Superior temporal gyrus (tissue), 1 donor: ENCODE results near the gene RABEP2.
"Not testable (repeated sequence)": the region's sequence is repeated elsewhere in the genome, so short reads cannot be mapped to it uniquely, and the experiment has no call there.

Source experiments
- DNase-seq: peaks from one replicate; pipeline ENCODE4 v3.0.0-alpha.2; 2016; ENCODE audit errors: extremely low spot score

The RABEP2 gene

DNA sequence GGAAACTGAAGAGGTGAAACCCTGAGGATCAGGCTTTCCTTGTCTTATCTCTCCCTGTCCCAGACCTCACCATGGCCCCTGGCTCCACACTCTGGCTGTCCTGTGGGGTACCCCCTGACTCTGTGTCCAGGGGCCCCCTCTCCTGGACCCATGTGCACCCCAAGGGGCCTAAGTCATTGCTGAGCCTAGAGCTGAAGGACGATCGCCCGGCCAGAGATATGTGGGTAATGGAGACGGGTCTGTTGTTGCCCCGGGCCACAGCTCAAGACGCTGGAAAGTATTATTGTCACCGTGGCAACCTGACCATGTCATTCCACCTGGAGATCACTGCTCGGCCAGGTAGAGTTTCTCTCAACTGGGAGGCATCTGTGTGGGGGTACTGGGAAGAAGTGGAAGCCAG lies 8.1 kb upstream of the RABEP2 start:
- no peak for DNase-seq

DNA sequence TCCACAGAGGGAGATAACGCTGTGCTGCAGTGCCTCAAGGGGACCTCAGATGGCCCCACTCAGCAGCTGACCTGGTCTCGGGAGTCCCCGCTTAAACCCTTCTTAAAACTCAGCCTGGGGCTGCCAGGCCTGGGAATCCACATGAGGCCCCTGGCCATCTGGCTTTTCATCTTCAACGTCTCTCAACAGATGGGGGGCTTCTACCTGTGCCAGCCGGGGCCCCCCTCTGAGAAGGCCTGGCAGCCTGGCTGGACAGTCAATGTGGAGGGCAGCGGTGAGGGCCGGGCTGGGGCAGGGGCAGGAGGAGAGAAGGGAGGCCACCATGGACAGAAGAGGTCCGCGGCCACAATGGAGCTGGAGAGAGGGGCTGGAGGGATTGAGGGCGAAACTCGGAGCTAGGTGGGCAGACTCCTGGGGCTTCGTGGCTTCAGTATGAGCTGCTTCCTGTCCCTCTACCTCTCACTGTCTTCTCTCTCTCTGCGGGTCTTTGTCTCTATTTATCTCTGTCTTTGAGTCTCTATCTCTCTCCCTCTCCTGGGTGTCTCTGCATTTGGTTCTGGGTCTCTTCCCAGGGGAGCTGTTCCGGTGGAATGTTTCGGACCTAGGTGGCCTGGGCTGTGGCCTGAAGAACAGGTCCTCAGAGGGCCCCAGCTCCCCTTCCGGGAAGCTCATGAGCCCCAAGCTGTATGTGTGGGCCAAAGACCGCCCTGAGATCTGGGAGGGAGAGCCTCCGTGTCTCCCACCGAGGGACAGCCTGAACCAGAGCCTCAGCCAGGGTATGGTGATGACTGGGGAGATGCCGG lies 7.5 kb upstream of the RABEP2 start:
- DNase-seq: no peak

GRCh38 chr16:28931801-28932225 lies 6.8 kb upstream of the RABEP2 start, which contains the start of gene CD19:
Gene CD19 (plus strand): TSS chr16:28931971. CDS start chr16:28932001, 30 bp downstream.
- DNase-seq: no peak

- no peak for DNase-seq
Observed at GRCh38 chr16:28930652-28931051, 5.6 kb upstream of the RABEP2 start.

- no peak for DNase-seq
Observed at GRCh38 chr16:28930203-28930602, 5.2 kb upstream of the RABEP2 start.

- DNase-seq: no peak
Observed at GRCh38 chr16:28927815-28928214, 2.8 kb upstream of the RABEP2 start.

DNA sequence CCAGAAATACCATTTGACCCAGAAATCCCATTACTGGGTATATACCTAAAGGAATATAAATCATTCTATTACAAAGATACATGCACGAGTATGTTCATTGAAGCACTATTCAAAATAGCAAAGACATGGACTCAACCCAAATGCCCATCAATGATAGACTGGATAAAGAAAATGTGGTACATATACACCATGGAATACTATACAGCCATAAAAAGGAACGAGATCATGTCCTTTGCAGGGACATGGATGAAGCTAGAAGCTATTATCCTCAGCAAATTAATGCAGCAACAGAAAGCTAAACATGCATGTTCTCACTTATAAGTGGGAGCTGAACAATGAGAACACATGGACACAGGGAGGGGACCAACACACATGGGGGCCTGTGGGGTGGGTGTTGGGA lies 1.2 kb upstream of the RABEP2 start:
- not testable (repeated sequence) for DNase-seq

GRCh38 chr16:28925386-28926228 lies 569 bp upstream of the RABEP2 start:
- peak; percentile 39 for DNase-seq

GRCh38 chr16:28924399-28924761 lies 658 bp downstream of the RABEP2 start:
- DNase-seq: no peak

DNA sequence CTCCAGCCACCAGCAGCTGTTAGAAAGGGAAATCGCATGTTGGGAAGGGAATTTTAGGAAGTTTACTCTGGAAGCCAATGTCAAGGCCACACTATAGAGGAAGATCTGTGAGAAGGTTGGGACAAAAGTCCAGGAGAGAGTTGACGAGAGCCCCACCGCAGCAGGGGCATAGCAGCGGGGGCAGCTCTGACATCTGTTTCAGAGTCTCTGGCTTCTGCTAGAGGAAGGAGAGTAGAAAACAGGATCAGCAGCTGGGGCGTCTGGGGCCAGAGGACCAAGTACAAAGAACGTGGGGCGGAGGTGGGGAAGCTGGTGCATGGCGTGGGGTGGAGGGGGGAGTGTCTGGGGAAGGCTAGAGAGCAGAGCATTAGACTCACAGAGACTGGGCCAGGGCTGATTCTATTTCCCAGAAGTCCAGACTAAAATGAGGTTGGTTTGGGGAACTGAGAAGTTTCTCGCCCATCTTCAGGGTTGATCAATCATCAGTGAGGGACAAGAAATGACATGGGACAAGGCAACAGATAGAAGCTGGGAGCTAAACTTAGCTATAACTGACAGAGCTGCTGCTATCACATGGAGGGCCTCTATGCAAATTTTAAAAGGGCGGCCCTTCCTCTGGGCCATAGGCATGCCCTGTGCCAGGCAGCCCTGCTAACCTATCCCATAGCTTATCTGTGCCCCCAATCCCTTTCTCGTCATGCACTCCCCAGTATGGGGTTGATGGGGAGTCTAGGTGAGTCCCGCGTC lies 1.2 kb downstream of the RABEP2 start:
- DNase-seq: no peak

DNA sequence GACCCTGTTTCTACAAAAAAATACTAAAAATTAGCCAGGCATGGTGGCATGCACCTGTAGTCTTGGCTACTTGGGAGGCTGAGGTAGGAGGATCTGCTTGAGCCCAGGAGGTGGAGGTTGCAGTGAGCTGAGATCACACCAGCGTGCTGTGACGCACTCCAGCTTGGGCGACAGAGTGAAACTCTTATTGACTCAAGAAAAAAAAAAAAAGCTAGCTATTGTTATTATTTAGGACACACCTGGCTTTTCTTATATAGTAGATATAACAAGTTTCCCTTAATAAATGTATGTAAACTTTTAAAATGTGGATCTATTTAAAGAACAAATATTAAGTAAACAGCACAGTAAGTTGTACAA lies 1.8 kb downstream of the RABEP2 start:
- no peak for DNase-seq

DNA sequence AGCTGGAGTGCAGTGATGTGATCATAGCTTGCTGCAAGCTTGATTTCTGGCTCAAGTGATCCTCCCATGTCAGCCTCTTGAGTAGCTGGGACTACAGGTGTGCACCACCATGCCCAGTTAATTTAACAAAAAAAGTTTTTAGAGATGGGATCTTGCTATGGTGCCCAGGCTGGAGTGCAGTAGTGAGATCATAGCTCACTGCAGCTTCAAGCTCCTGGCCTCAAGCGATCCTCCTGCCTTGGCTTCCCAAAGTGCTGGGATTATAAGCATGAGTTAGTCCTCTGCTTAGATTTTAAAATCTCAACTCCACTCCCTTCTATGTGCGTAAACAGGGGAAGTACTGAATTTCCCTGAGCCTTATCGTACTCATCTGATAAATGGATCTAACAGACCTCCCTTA lies 6.3 kb downstream of the RABEP2 start:
- no peak for DNase-seq

GRCh38 chr16:28917095-28917494 lies 7.9 kb downstream of the RABEP2 start:
- no peak for DNase-seq

GRCh38 chr16:28915181-28915580 lies 9.9 kb downstream of the RABEP2 start:
- no peak for DNase-seq

DNA sequence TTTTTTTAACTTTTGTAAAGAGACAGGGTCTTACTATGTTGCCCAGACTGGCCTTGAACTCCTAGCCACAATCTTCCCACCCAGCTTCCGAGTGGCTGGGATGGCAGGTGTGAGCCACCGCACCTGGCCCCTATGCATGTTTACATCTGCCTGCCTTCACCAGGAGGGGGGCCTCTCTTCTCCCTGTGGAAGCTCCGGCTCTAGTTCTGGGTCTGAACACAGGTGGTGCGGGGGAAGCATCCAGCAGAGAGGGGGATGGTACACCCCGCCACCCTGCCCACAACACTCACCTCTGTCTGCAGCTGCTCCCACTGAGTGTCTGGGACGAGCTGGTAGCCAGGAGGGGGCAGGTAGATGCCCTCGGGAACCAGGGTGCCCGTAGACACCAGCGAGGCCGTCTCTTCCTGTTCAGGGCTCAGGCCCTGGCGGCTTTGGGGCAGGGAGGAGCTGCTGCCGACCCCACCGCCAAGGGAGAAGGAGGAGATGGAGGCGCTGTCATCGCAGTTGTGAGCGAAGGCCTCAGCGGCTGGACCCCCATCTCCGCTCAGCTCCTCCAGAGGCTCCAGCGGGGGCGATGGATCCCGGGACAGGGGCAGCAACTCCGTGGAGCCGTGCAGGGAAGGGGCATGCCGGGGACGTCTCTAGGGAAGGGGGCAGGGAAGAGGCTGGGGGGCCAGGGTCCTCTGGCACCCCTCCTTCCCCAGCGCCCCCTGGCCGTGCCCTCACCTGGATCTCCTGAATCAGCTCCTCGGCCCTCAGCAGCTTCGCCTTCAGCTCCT lies 10.9 kb downstream of the RABEP2 start:
- no peak for DNase-seq

DNA sequence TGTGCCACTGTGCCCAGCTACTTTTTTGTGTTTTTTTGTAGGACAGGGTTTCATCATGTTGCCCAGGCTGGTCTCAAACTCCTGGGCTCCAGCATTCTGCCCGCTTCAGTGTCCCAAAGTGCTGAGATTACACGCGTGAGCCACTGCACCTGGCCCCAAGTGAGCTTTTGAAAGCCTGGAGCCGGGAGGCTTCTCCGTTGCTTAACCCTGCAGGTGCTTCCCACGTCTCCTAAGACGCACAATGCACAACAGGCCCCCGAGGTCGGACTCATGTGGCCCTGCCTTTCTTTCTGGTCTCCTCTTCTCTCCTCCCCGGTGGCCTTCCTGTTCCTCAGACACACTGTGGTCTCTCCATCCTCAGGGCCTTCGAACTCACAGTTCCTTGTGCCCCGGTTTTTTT lies 12.5 kb downstream of the RABEP2 start:
- no peak for DNase-seq

- DNase-seq: no peak
Observed at GRCh38 chr16:28910086-28911031, 14.7 kb downstream of the RABEP2 start.

DNA sequence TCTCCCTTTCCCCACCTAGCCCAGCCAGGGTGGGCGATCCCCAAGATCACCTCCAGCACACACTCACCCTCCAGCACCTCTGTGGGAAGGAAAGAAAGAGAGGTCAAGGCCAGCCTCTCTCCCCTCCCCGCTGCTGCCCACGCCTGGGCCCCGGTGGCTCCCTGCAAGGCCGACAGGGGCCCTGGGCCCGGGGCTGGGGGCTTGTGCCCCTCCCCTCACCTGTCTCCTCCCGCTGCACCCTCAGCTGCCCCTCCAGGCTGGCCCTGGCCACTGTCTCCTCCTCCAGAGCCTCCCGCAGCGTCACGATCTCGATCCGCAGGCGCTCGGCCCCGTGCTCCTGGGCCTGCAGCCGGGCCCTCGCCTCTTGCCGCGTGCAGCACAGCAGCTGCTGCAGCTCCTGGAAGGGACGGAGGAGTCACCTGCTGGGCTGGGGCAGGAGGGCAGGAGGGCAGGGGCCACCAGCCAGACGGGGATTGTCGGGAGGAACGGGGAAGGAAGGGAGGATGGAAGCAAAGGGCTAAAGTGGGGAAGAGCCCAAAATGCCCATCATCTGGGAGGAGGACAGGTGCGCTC lies 19.2 kb downstream of the RABEP2 start:
- DNase-seq: no peak

DNA sequence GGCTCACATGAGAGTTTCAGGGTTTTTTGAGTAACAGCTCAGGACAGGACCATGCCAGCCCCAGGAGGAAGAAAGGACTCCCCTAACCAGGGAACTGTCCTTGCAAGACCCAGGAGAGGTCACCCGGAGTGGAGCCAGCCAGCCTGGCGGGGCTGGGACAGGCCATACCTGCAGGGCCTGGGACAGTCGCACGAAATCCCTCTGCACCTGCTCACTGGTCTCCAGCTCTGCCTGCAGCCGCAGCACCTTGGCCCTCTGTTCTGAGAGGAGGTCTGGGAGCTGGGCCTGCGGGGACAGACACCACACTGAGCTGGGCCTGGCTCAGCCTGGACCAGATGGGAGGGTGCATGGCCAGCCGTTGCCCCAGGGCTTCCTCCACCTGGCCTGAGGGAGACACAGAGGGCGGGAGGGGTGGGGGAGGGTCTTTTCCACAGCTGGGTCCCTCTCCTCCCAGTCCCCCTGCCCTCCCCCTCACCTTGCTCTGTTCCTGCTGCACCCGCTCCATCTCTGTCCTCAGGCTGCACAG lies 19.7 kb downstream of the RABEP2 start:
- DNase-seq: no peak

DNA sequence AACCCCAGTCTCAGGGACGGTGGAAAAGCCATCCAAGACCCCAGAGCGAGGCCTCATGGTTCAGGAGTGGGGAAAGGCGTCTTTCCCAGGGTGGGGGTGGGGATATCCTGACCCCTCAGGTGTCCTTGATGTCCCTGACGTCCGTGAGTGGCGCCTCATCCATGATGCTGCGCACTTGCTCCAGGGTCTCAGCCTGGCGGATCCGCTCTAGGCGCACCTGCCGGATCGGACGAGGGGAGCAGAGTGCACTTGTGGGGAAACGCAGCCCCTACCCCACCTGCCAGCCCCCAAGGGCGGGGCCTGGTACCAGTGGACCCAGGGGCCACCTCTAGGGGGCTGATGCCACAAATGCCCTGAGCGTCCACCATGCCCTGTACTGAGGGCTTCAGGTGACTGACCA lies 20.2 kb downstream of the RABEP2 start:
- DNase-seq: no peak
